ENCODE data around the gene B3GNT8. TPM values are rescaled to one million over a fixed set of nuclear protein-coding genes. Genes with fewer than 3 reads are reported as not detected.

The B3GNT8 gene
- total and polyA plus RNA-seq, 4 donors, result 0.14 to 2.3 (median 0.66) TPM

GRCh38 chr19:41376998-41377365, 50.2 kb downstream of the B3GNT8 start:
- Histone ChIP-seq H3K4me3 (ENCODE audit: low read depth in 1 of 3, low read length in 3 of 3) (peak overlapping the region in 2 of 3 donors; percentile 57 to 60), H3K9ac (ENCODE audit: low read depth in 1 of 2, low read length in 2 of 2) (no peak overlapping the region), H3K27ac (ENCODE audit: low read depth in 1 of 2, low read length in 2 of 2) (no peak overlapping the region), H3K4me1 (ENCODE audit: control insufficient read depth in 4 of 4, insufficient read depth in 4 of 4, low read length in 3 of 4) (peaks cover 0 to 6% (median 4%) of the 10 kb centered on the region in 4 donors), H3K27me3 (ENCODE audit: control insufficient read depth in 4 of 4, insufficient read depth in 4 of 4, low read length in 3 of 4) (no peaks in the 10 kb centered on the region), H3K36me3 (ENCODE audit: control insufficient read depth in 4 of 4, insufficient read depth in 3 of 4, low read depth in 1 of 4, low read length in 3 of 4) (no peaks in the 10 kb centered on the region), H3K9me3 (ENCODE audit: control insufficient read depth in 4 of 4, low read length in 3 of 4) (no peaks in the 10 kb centered on the region)
- no peak for DNase-seq (ENCODE audit: low spot score)
- no peak for TF ChIP-seq RXRA (IDR thresholded peaks at IDR 0.05)
- TF ChIP-seq RAD21 (IDR thresholded peaks at IDR 0.05), result no peak
- 78% methylated on average over 8 of the region's 8 CpGs for WGBS

GRCh38 chr19:41376241-41376997, 50.8 kb downstream of the B3GNT8 start, which contains the start of gene TMEM91:
Gene TMEM91 (plus strand): TSS chr19:41376533. CDS start chr19:41378310, 1,777 bp downstream.
- no peaks in the 10 kb centered on the region for H3K27me3 ChIP-seq (ENCODE audit: control insufficient read depth in 4 of 4, insufficient read depth in 4 of 4, low read length in 3 of 4)
- H3K36me3 ChIP-seq (ENCODE audit: control insufficient read depth in 4 of 4, insufficient read depth in 3 of 4, low read depth in 1 of 4, low read length in 3 of 4), result no peaks in the 10 kb centered on the region
- WGBS, result 4% methylated on average over 47 of the region's 47 CpGs
- H3K27ac ChIP-seq (ENCODE audit: low read depth in 1 of 2, low read length in 2 of 2), result no peak within 1 kb of the TSS
- TF ChIP-seq EGR1 (IDR thresholded peaks at IDR 0.05; ENCODE audit: low read depth in 2 of 2) (no peak), CTCF (IDR thresholded peaks at IDR 0.05; ENCODE audit: low read depth, low read length, missing input control) (no peak), HNF4A (conservative IDR thresholded peaks at IDR 0.05) (no peak), REST (IDR thresholded peaks at IDR 0.05) (no peak), FOXA2 (IDR thresholded peaks at IDR 0.05) (no peak), RXRA (IDR thresholded peaks at IDR 0.05) (no peak), ZBTB33 (IDR thresholded peaks at IDR 0.05) (no peak), SP1 (IDR thresholded peaks at IDR 0.05) (no peak), MAX (IDR thresholded peaks at IDR 0.05) (no peak), HNF4G (IDR thresholded peaks at IDR 0.05) (no peak), NR2F2 (IDR thresholded peaks at IDR 0.05) (no peak), GABPA (IDR thresholded peaks at IDR 0.05 in 1 of 2, conservative IDR thresholded peaks at IDR 0.05 in 1 of 2) (no peak), YY1 (IDR thresholded peaks at IDR 0.05) (no peak), FOXA1 (IDR thresholded peaks at IDR 0.05) (no peak), TAF1 (conservative IDR thresholded peaks at IDR 0.05) (no peak)
- peaks cover 0 to 6% (median 4%) of the 10 kb centered on the region in 4 donors for H3K4me1 ChIP-seq (ENCODE audit: control insufficient read depth in 4 of 4, insufficient read depth in 4 of 4, low read length in 3 of 4)
- H3K4me3 ChIP-seq (ENCODE audit: low read depth in 1 of 3, low read length in 3 of 3), result peak within 1 kb of the TSS; percentile 39 to 60 (median 57)
- no peak for DNase-seq (ENCODE audit: low spot score)
- H3K9me3 ChIP-seq (ENCODE audit: control insufficient read depth in 4 of 4, low read length in 3 of 4), result no peaks in the 10 kb centered on the region
- peak within 1 kb of the TSS in 1 of 2 donors; percentile 1 for H3K9ac ChIP-seq (ENCODE audit: low read depth in 1 of 2, low read length in 2 of 2)

Small RNA genes lying within 50 kb of the gene (small RNA-seq; reads per million reads assigned to genes)
- not detected for gene RF00017

Other genes with a start within 250 kb of the B3GNT8 start
- gene CYP2S1, start 234.2 kb downstream of the B3GNT8 start, total RNA-seq, result 1 to 10 TPM; 1.4 to 1.6 TPM
- 1 to 10 TPM in 1 of 2 donors, under 1 TPM in 1; 0.35 to 1.9 TPM for gene CYP2S1, start 234.2 kb downstream of the B3GNT8 start, polyA plus RNA-seq
- gene AXL, start 208.2 kb downstream of the B3GNT8 start, total RNA-seq, result 10 to 100 TPM; 18.2 to 24.8 TPM
- 1 to 10 TPM; 4.3 to 6.0 TPM for gene AXL, start 208.2 kb downstream of the B3GNT8 start, polyA plus RNA-seq
- 10 to 100 TPM; 55.5 to 80.2 TPM for gene HNRNPUL1, start 163.0 kb downstream of the B3GNT8 start, total RNA-seq
- 10 to 100 TPM; 34.9 to 35.9 TPM for gene HNRNPUL1, start 163.0 kb downstream of the B3GNT8 start, polyA plus RNA-seq
- 1 to 10 TPM; 3.8 to 5.6 TPM for gene CCDC97, start 117.2 kb downstream of the B3GNT8 start, total RNA-seq
- gene CCDC97, start 117.2 kb downstream of the B3GNT8 start, polyA plus RNA-seq, result 1 to 10 TPM; 5.0 to 5.7 TPM
- gene TGFB1, start 73.5 kb downstream of the B3GNT8 start, total RNA-seq, result 10 to 100 TPM in 1 of 2 donors, 1 to 10 TPM in 1; 4.9 to 10.6 TPM
- 1 to 10 TPM in 1 of 2 donors, under 1 TPM in 1; 0.83 to 8.9 TPM for gene TGFB1, start 73.5 kb downstream of the B3GNT8 start, polyA plus RNA-seq
- 1 to 10 TPM; 2.4 to 2.5 TPM for gene B9D2, start 63.2 kb downstream of the B3GNT8 start, total RNA-seq
- 1 to 10 TPM; 3.5 to 3.7 TPM for gene B9D2, start 63.2 kb downstream of the B3GNT8 start, polyA plus RNA-seq
- gene TMEM91, start 50.8 kb downstream of the B3GNT8 start, total RNA-seq, result 1 to 10 TPM; 2.8 to 3.1 TPM
- 1 to 10 TPM; 1.6 to 4.0 TPM for gene TMEM91, start 50.8 kb downstream of the B3GNT8 start, polyA plus RNA-seq
- 10 to 100 TPM in 1 of 2 donors, 1 to 10 TPM in 1; 8.3 to 11.5 TPM for gene EXOSC5, start 30.0 kb downstream of the B3GNT8 start, total RNA-seq
- 10 to 100 TPM; 26.2 to 26.7 TPM for gene EXOSC5, start 30.0 kb downstream of the B3GNT8 start, polyA plus RNA-seq
- gene BCKDHA, start 29.6 kb downstream of the B3GNT8 start, total RNA-seq, result 10 to 100 TPM; 38.5 to 43.1 TPM
- 10 to 100 TPM; 84.3 to 91.4 TPM for gene BCKDHA, start 29.6 kb downstream of the B3GNT8 start, polyA plus RNA-seq
- 10 to 100 TPM; 17.1 to 19.7 TPM for gene DMAC2, start 12.5 kb upstream of the B3GNT8 start, total RNA-seq
- 10 to 100 TPM; 28.6 to 28.8 TPM for gene DMAC2, start 12.5 kb upstream of the B3GNT8 start, polyA plus RNA-seq
- gene ERICH4, start 15.8 kb upstream of the B3GNT8 start, total RNA-seq, result not detected
- not detected for gene ERICH4, start 15.8 kb upstream of the B3GNT8 start, polyA plus RNA-seq
- gene CEACAM21, start 148.8 kb upstream of the B3GNT8 start, total RNA-seq, result 1 to 10 TPM; 1.8 to 2.5 TPM
- 1 to 10 TPM in 1 of 2 donors, under 1 TPM in 1; 0.58 to 1.8 TPM for gene CEACAM21, start 148.8 kb upstream of the B3GNT8 start, polyA plus RNA-seq
- gene CEACAM4, start 199.7 kb upstream of the B3GNT8 start, total RNA-seq, result 1 to 10 TPM in 1 of 2 donors, under 1 TPM in 1; 0.84 to 2.2 TPM
- gene CEACAM4, start 199.7 kb upstream of the B3GNT8 start, polyA plus RNA-seq, result under 1 TPM; 0.63 to 0.75 TPM

All from liver (tissue), 10 donors.